Esophagus muscularis mucosa (tissue), 4 donors: ENCODE results near the gene A1BG. TPM values are rescaled to one million over a fixed set of nuclear protein-coding genes. Genes with fewer than 3 reads are reported as not detected.
A peak's percentile ranks its signal among the peaks of the same experiment; 100 is the strongest.

Experiments used
- DNase-seq: peaks from one replicate; pipeline ENCODE4 v3.0.0-alpha.2; 2017; ENCODE audit errors: extremely low spot score
- H3K27ac ChIP-seq, 4 donors: fragments of 200-600 bp; sonication (generic); replicated peaks in 1 of 4; 1 replicate in 3 of 4; 2 replicates in 1 of 4; pipeline ENCODE4 v1.5.1; 2016 to 2019; ENCODE audit warnings: mild to moderate bottlenecking in 1 of 4
- H3K27me3 ChIP-seq, 4 donors: fragments of 200-600 bp; sonication (generic); one replicate each; pipeline versions ENCODE4 v1.5.1 to v1.6.0; 2016 to 2019
- H3K36me3 ChIP-seq, 4 donors: fragments of 200-600 bp; sonication (generic); one replicate each; pipeline ENCODE4 v1.5.1; 2016 to 2019
- H3K4me1 ChIP-seq, 4 donors: fragments of 200-600 bp; sonication (generic); one replicate each; pipeline ENCODE4 v1.5.1; 2016 to 2019
- H3K4me3 ChIP-seq, 4 donors: fragments of 200-600 bp; sonication (generic); 1 replicate in 2 of 4; 2 replicates in 2 of 4; pipeline ENCODE4 v1.5.1; 2016 to 2019; ENCODE audit warnings: mild to moderate bottlenecking in 4 of 4, moderate library complexity in 1 of 4
- H3K9me3 ChIP-seq, 4 donors: fragments of 200-600 bp; sonication (generic); 1 replicate in 3 of 4; 2 replicates in 1 of 4; pipeline ENCODE4 v1.5.1; 2016 to 2019
- EP300 ChIP-seq: sonication (generic); formaldehyde crosslinking; IDR thresholded peaks from one replicate; pipeline ENCODE4 v1.6.1; 2017; ENCODE audit warnings: antibody characterized with exemption
- POLR2A ChIP-seq: fragments of 450-650 bp; IDR thresholded peaks from one replicate; pipeline ENCODE4 v1.6.1; 2017; ENCODE audit warnings: antibody characterized with exemption, moderate library complexity, mild to moderate bottlenecking, low read depth
- POLR2AphosphoS5 ChIP-seq, 2 donors: sonication (generic); formaldehyde crosslinking; IDR thresholded peaks; one replicate each; pipeline ENCODE4 v1.6.1; 2017; ENCODE audit warnings: antibody characterized with exemption in 2 of 2
- WGBS: methylation state at CpG from one replicate; pipeline ENCODE4 v1.1.5; 2018; 5-methylcytosine and 5-hydroxymethylcytosine counted together
- intact Hi-C: fragments of 100-400 bp; cut with DNase I; formaldehyde crosslinking; loops from one replicate; pipeline ENCODE4 v1.15.1; 2023
- total RNA-seq, 4 donors: library from RNA; depleted of rRNA; stranded (reverse); fragments of >200 nt; gene quantifications; one replicate each; pipeline versions ENCODE4 v1.1.0 to v1.2.1, GENCODE V29; 2016
- TF ChIP-seq, protein P1 (sequence below), 3 experiments: fragments of 200-600 bp in 2 of 3; fragments of 450-650 bp in 1 of 3; sonication (generic) in 2 of 3; IDR thresholded peaks; one replicate each; pipeline ENCODE4 v1.5.1; 2017 to 2019; ENCODE audit warnings: antibody characterized with exemption in 3 of 3, mild to moderate bottlenecking in 2 of 3, moderate library complexity in 1 of 3

A1BG gene
- total RNA-seq, 4 donors from 2014 or later = 0.83 to 12.1 (median 9.5) TPM

DNA sequence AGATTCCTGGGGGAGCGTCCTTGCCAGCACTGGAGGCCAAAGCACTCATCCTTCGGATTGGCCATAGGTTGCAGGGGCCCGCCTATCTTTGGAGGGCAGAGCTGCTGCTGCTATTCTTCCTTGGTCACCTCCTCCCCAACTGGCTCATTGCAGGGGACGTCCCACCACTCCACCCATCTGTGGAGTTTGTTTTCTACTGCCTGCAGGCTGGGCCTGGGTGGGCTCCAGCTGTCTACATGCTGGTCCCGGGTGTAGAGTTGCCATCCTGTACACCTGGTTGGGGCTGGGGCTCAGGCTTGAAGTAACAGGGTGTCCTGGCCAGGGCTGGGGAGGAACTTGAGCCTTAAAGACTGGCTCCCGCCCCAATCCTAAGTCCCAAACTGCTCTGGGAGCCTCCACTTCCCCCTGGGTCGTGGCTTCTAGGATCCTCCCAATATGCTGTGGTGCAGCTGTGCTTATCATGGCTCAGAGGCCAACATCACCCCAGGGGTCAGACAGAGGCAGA, 44.3 kb upstream of the A1BG start:
- intact Hi-C loops = no loop called here
- peaks cover 0 to 29% (median 15%) of the 10 kb centered on the region in 4 donors for H3K27me3 ChIP-seq
- WGBS = 81% methylated on average over 4 of the region's 7 CpGs
- no peak for TF ChIP-seq EP300
- TF ChIP-seq POLR2AphosphoS5 (IDR thresholded peaks at IDR 0.05) = no peak
- TF ChIP-seq POLR2A = no peak
- no peak for DNase-seq
- peaks cover 23 to 30% (median 28%) of the 10 kb centered on the region in 4 donors for H3K36me3 ChIP-seq
- peaks cover 17 to 37% (median 33%) of the 10 kb centered on the region in 4 donors for H3K4me1 ChIP-seq
- no peak overlapping the region for H3K27ac ChIP-seq
- no peaks in the 10 kb centered on the region for H3K9me3 ChIP-seq
- H3K4me3 ChIP-seq = no peak overlapping the region

DNA sequence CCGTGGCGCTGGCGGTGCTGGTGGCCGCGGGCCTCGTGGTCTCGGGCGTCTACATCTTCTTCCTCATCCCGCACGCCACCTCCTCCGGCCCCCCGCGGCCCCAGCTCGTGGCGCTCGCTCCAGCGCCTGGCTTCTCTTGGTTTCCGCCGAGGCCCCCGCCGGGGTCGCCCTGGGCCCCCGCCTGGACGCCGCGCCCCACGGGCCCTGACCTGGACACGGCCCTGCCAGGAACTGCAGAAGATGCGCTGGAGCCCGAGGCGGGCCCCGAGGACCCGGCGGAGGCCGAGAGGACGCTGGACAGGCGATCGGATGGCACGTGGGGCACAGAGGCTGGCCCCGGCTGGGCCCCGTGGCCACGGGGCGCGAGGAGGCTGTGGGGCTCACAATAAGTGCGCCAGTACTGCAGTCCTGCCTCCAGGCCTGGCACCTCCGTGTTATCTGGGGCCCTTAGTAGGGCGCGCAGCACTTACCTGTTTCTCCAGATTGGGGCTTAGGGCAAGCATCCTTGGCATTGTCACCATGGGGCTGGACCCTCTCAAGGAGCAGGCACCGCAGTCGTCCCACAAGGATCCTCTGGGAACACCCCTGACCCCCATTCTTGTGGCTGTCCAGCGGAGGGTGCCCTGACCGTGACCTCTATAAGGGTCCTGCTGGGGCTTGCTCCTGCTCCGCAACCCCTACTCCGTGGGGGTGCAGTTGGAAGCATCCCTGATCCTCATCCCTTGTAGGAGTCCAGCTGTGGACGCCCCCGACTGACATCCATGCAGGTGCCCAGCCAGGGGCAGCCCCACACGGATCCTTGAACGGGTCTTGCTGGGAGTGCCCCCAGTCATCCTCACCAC, 43.6 kb upstream of the A1BG start:
- DNase-seq = no peak
- no peaks in the 10 kb centered on the region for H3K9me3 ChIP-seq
- peaks cover 0 to 29% (median 15%) of the 10 kb centered on the region in 4 donors for H3K27me3 ChIP-seq
- WGBS = 27% methylated on average over 31 of the region's 58 CpGs
- no peak overlapping the region for H3K27ac ChIP-seq
- intact Hi-C loops = no loop called here
- TF ChIP-seq POLR2A (no peak), POLR2AphosphoS5 (IDR thresholded peaks at IDR 0.05) (no peak), EP300 (no peak)
- TF ChIP-seq, protein P1, sequence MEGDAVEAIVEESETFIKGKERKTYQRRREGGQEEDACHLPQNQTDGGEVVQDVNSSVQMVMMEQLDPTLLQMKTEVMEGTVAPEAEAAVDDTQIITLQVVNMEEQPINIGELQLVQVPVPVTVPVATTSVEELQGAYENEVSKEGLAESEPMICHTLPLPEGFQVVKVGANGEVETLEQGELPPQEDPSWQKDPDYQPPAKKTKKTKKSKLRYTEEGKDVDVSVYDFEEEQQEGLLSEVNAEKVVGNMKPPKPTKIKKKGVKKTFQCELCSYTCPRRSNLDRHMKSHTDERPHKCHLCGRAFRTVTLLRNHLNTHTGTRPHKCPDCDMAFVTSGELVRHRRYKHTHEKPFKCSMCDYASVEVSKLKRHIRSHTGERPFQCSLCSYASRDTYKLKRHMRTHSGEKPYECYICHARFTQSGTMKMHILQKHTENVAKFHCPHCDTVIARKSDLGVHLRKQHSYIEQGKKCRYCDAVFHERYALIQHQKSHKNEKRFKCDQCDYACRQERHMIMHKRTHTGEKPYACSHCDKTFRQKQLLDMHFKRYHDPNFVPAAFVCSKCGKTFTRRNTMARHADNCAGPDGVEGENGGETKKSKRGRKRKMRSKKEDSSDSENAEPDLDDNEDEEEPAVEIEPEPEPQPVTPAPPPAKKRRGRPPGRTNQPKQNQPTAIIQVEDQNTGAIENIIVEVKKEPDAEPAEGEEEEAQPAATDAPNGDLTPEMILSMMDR (IDR thresholded peaks at IDR 0.05) = no peak
- peaks cover 26 to 36% (median 32%) of the 10 kb centered on the region in 4 donors for H3K36me3 ChIP-seq
- H3K4me3 ChIP-seq = peak overlapping the region in 2 of 4 donors; percentile 22 to 36
- peaks cover 15 to 33% (median 30%) of the 10 kb centered on the region in 4 donors for H3K4me1 ChIP-seq

DNA sequence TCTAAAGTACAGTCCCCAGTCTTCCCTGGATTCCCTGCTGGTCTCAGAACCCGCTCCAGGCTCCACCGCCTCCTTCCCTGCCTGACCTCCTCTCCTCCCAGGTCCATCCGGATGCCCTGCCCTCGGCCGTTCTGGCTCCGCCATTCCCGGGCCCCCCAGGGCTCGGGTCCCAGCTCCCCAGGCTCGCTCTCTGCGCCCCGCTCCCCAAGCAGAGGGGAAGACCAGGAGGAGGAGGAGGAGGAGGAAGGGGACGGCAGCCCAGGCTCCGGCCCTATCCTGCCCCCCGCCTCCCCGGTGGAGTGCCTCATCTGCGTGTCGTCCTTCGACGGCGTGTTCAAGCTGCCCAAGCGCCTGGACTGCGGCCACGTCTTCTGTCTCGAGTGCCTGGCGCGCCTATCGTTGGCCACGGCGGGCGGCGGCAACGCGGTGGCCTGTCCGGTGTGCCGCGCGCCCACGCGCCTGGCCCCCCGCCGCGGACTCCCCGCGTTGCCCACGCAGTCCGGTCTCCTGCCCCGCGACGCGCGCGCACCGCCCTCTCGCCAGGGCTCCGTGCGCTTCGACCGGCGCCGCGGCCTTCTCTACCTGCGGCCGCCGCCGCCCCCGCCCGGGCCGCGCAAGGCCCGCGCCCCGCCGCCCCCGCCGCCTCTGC, 42.8 kb upstream of the A1BG start:
- Histone ChIP-seq H3K4me3 (peak overlapping the region in 2 of 4 donors; percentile 22 to 36), H3K4me1 (peaks cover 12 to 28% (median 25%) of the 10 kb centered on the region in 4 donors), H3K27ac (no peak overlapping the region), H3K9me3 (no peaks in the 10 kb centered on the region), H3K27me3 (peaks cover 0 to 29% (median 15%) of the 10 kb centered on the region in 4 donors), H3K36me3 (peaks cover 32 to 44% (median 39%) of the 10 kb centered on the region in 4 donors)
- intact Hi-C loops = no loop called here
- WGBS = 17% methylated on average over 42 of the region's 75 CpGs
- TF ChIP-seq POLR2AphosphoS5 (IDR thresholded peaks at IDR 0.05) = no peak
- no peak for TF ChIP-seq EP300
- no peak for DNase-seq

DNA sequence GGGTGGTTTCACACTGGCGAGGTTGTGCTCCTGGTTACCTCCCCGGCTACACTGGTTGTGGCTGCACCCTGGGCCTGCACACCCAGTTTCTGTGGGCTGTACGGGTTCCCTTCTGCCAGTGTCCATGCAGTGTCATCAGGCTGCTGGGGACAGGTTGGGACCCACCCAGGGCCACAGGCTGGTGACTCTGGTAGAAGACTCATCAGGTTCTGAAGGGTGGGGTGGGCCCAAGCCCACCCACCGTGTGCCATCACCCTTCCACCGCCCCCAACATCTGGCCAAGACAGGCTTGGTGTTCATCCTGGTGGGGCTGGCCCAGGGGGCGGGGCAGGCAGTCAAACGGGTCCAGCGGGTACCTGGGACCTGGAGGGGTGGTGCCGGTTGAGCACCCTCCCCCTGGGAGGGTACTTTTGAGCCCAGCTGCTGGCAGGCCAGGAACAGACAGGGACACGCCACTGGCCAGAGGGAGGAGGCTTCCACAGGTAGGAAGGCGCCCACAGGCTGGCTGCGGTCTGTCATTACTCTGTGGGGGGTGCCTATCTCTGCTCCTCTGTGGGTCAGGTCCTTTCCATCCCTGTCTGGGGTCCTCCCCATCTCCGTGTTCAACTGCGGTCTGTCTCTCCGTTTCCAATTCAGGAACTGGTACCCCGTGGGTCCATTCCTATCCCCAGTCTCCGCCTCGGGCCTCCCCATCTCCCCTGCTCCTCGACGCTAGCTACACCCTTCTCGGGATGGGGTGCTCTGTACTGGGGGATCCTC, 42.1 kb upstream of the A1BG start, which contains the start of gene RNF225:
TSS of gene RNF225 (plus strand) at position 437 of the 759 bp plus-strand sequence. CDS start 434 bp downstream, outside the sequence.
- WGBS = 31% methylated on average over 10 of the region's 21 CpGs
- H3K4me3 ChIP-seq = peak within 1 kb of the TSS in 2 of 4 donors; percentile 22 to 36

GRCh38 chr19:58394821-58395219, 41.5 kb upstream of the A1BG start:
- Histone ChIP-seq H3K9me3 (no peaks in the 10 kb centered on the region), H3K36me3 (peaks cover 39 to 57% (median 49%) of the 10 kb centered on the region in 4 donors), H3K4me1 (peaks cover 5 to 25% (median 23%) of the 10 kb centered on the region in 4 donors), H3K4me3 (no peak overlapping the region), H3K27ac (no peak overlapping the region), H3K27me3 (peaks cover 0 to 29% (median 15%) of the 10 kb centered on the region in 4 donors)
- DNase-seq = no peak
- TF ChIP-seq EP300 (no peak), POLR2AphosphoS5 (IDR thresholded peaks at IDR 0.05) (no peak), POLR2A (no peak)
- TF ChIP-seq, protein P1 (IDR thresholded peaks at IDR 0.05) = no peak
- intact Hi-C loops = no loop called here
- 69% methylated on average over 3 of the region's 3 CpGs for WGBS

More for the DNA sequence above, 42.1 kb upstream of the A1BG start, which contains the start of gene RNF225:
- intact Hi-C loops = no loop called here
- Histone ChIP-seq H3K9me3 (no peaks in the 10 kb centered on the region), H3K27me3 (peaks cover 0 to 29% (median 15%) of the 10 kb centered on the region in 4 donors), H3K36me3 (peaks cover 39 to 51% (median 46%) of the 10 kb centered on the region in 4 donors), H3K27ac (no peak within 1 kb of the TSS), H3K4me1 (peaks cover 9 to 25% (median 23%) of the 10 kb centered on the region in 4 donors)
- DNase-seq = no peak
- TF ChIP-seq, protein P1 (IDR thresholded peaks at IDR 0.05) = no peak
- TF ChIP-seq POLR2A (no peak), POLR2AphosphoS5 (IDR thresholded peaks at IDR 0.05) (no peak), EP300 (no peak)
